ENCODE results near the gene TNFAIP8.

- TF ChIP-seq EZH2 (IDR thresholded peaks at IDR 0.05): no peak
- no peak for TF ChIP-seq CTCF (IDR thresholded peaks at IDR 0.05)
- TF ChIP-seq EZH2phosphoT487 (IDR thresholded peaks at IDR 0.05): no peak
These were observed 7.5 kb downstream of the TNFAIP8 start for GRCh38 chr5:119363271-119363670.

Measured in neural progenitor cell (in vitro differentiated cells).